C4-2B (cell line): ENCODE data around the gene RBFOX1.

Source experiments
- H3K27ac ChIP-seq: fragments of 450-650 bp; 2 replicates; pipeline ENCODE4 v1.5.1; 2017
- ZFX ChIP-seq: fragments of 450-650 bp; IDR thresholded peaks from 2 replicates; pipeline ENCODE4 v1.6.1; 2017
- TF ChIP-seq, protein P1 (sequence below): fragments of 450-650 bp; conservative IDR thresholded peaks from 2 replicates; pipeline ENCODE4 v1.5.1; 2017; ENCODE audit warnings: mild to moderate bottlenecking

The RBFOX1 gene

DNA sequence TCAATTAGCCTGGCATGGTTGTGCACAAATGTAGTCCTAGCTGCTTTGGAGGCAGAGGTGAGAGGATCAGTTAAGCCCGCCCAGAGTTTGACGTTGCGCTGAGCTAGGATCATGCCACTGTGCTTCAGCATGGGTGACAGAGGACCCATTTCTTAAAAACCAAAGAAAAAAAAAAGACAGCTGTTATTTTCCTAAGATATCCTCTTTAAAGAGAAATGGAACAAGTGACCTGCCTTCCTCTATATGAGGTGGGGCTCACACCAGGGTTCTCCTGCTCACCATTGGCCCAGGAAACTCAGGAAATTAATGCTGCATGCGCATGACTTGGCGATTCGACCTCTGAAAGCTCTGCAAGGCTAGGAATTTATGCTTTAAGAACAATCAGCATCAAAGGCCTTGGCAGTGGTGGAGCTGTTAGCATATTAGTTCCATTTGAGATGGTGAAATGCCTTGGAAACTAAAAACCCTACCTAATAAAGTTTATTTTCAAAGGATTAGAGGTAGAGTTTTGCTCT is 108.3 kb downstream of the RBFOX1 start:
- TF ChIP-seq, protein P1, sequence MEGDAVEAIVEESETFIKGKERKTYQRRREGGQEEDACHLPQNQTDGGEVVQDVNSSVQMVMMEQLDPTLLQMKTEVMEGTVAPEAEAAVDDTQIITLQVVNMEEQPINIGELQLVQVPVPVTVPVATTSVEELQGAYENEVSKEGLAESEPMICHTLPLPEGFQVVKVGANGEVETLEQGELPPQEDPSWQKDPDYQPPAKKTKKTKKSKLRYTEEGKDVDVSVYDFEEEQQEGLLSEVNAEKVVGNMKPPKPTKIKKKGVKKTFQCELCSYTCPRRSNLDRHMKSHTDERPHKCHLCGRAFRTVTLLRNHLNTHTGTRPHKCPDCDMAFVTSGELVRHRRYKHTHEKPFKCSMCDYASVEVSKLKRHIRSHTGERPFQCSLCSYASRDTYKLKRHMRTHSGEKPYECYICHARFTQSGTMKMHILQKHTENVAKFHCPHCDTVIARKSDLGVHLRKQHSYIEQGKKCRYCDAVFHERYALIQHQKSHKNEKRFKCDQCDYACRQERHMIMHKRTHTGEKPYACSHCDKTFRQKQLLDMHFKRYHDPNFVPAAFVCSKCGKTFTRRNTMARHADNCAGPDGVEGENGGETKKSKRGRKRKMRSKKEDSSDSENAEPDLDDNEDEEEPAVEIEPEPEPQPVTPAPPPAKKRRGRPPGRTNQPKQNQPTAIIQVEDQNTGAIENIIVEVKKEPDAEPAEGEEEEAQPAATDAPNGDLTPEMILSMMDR, result no peak
- no peak for TF ChIP-seq ZFX
- H3K27ac ChIP-seq, result no peak overlapping the region

DNA sequence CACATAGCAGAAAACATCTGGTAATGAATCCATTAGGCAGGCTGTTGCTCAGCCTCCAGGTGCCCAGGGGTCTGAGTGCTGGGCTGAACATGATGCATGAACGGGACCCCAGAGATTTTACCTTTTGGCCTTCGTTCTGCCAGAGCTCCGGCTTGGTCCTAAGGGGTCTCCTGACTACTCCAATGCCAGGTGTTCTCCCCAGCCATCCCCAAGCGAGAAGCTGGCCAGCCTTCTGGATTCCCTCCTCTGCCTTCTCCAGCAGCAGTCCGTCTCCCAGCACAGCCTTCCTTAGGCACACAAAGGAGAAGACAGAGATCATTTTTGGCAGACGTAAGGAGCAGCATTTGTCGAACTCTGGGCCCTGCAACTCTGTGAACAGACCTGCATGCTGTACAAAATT is 109.4 kb downstream of the RBFOX1 start:
- TF ChIP-seq ZFX, result no peak
- TF ChIP-seq, protein P1, result no peak
- no peak overlapping the region for H3K27ac ChIP-seq

DNA sequence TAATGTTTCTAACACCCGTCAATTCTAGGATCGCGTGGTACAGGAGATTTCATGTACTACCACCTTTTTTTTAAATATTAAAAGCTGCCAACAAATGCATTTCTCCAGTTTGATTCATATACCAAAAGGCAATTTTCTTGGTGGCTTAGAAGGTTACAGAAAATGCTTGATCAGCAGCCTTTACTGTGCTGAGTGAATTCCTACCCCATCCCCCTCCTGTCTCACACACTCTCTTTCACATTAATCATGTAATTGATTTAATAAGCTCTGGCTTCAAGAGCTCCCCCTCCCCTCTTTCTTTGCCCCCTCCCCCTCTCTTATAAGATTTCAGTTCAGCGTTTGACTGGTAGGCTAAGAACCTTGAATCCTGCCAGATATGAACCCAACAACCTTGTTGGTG is 110.5 kb downstream of the RBFOX1 start:
- TF ChIP-seq ZFX, result no peak
- TF ChIP-seq, protein P1, result no peak
- H3K27ac ChIP-seq, result no peak overlapping the region

DNA sequence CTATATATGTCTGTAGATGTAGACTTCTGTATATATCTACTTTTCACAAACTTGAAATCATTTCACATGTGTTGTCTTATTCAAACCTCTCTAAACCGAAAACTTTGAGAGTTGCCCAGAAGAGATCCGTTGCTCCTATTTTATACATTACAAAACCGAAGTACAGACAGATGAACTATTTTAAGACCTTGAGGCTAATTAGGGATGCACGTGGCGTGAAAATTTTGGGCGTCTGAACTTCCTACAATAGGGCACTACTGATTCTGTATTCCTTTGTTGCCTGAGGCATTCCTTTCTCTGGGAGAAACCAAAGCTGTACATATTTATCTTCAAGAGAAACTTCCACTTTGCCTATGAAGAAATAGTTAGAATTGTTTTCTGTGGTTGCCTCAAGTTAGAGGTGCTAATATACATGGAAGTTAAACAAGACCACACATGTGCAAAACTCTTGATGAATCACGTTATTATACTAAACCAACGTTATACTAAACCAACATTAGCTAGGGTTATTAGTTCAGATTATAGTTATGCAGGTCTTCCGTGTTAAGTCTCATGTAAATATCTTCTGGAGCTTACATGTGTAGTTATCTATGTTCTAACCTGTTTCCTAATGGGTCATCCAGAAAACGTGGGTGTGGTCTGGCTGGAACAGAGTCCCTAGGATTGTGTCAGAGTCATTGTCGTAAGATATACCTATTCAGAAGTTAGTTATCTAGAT is 111.2 kb downstream of the RBFOX1 start:
- no peak overlapping the region for H3K27ac ChIP-seq
- TF ChIP-seq, protein P1, result no peak
- TF ChIP-seq ZFX, result no peak

DNA sequence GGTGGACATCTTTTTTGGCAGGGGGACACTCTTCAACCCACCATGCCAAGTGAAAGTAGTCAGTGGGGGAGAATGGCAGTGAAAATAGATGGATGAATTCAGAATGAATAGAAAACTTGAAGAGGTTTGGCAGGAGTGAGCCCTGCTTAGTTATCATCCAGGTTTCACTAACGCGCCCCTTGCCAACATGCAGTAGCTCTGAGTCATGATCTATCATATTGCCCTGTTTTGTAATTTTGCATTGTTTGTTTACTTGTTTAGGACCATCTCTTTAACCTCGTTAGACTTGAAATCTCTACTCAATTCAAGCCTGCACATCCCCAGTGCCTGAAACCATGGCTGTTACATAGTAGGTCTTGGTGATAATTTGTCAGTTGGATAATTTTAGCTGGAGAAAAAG is 116.7 kb downstream of the RBFOX1 start:
- no peak overlapping the region for H3K27ac ChIP-seq
- TF ChIP-seq, protein P1, result no peak
- no peak for TF ChIP-seq ZFX

DNA sequence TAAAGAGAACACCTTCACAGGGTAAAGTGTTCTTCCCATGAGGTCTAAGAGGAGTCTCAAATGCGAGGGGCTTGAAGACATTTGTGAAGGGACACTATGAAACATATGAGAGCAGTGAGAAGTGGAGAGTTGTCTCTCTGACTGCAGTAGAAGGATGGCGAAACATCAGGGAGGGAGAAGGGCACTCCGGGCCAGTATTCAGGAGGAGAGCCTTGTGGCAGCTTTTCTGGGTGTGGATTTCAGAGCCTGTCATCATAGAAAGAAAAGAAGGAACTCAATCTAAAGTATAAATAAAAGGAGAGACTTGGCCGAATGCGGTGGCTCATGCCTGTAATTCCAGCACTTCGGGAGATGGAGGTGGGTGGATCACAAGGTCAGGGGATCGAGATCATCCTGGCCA is 117.2 kb downstream of the RBFOX1 start:
- no peak for TF ChIP-seq ZFX
- TF ChIP-seq, protein P1, result no peak
- H3K27ac ChIP-seq, result no peak overlapping the region

DNA sequence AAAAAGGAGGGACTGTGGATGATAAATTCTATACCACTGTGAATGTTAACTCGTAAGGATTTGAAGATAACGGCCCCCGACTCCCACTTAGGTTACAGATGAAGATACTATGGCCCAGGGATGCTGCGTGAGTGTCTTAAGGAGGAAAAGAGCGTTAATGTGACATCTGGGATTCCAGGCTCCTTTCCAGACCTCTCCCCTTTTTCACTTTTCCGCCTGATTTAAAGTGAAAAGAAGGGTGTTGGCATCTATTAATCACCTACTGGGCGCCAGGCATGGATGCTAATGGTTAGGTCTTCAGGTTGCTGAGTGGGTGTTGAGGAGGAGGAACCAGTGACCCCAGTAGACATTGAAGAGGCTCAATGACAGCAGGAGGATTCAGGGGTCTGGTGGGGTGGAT is 117.8 kb downstream of the RBFOX1 start:
- H3K27ac ChIP-seq, result no peak overlapping the region
- no peak for TF ChIP-seq ZFX
- TF ChIP-seq, protein P1, result no peak
